HL-60 (cell line): ENCODE results near the gene OPN1SW.
A peak's percentile ranks its signal among the peaks of the same experiment; 100 is the strongest.

Experiments used
- DNase-seq, 2 experiments: peaks; one replicate each; pipeline ENCODE4 v3.0.0-alpha.2; 2010 to 2020; ENCODE audit warnings: low read depth in 1 of 2, low spot score in 1 of 2
- H3K27ac ChIP-seq: fragments of 250-450 bp; sonication (Bioruptor Pico); replicated peaks from 2 replicates; pipeline ENCODE4 v1.5.1; 2020; ENCODE audit warnings: mild to moderate bottlenecking, moderate library complexity
- H3K27me3 ChIP-seq: fragments of 250-450 bp; sonication (Bioruptor Pico); 2 replicates; pipeline ENCODE4 v1.5.1; 2021; ENCODE audit warnings: mild to moderate bottlenecking, moderate library complexity; ENCODE audit not compliant: insufficient read depth, poor library complexity, severe bottlenecking
- H3K4me3 ChIP-seq: replicated peaks from 2 replicates; pipeline ENCODE4 v1.5.1; 2011; ENCODE audit warnings: mild to moderate bottlenecking, control low read depth, low read length; ENCODE audit not compliant: insufficient read depth
- GABPA ChIP-seq: IDR thresholded peaks from 2 replicates; pipeline ENCODE4 v1.6.1; 2012; ENCODE audit warnings: low read depth
- POLR2AphosphoS5 ChIP-seq: IDR thresholded peaks from 2 replicates; pipeline ENCODE4 v1.6.1; 2012; ENCODE audit warnings: low read depth
- REST ChIP-seq: IDR thresholded peaks from 2 replicates; pipeline ENCODE4 v1.6.1; 2012; ENCODE audit warnings: low read depth; ENCODE audit not compliant: insufficient replicate concordance
- SPI1 ChIP-seq: IDR thresholded peaks from 2 replicates; pipeline ENCODE4 v1.6.1; 2012; ENCODE audit warnings: low read depth, mild to moderate bottlenecking, borderline replicate concordance
- TF ChIP-seq, protein P1 (sequence below): IDR thresholded peaks from one replicate; pipeline ENCODE4 v1.5.1; 2011; ENCODE audit warnings: low read length, control low read depth, inconsistent platforms; ENCODE audit not compliant: insufficient read depth

The OPN1SW gene

DNA sequence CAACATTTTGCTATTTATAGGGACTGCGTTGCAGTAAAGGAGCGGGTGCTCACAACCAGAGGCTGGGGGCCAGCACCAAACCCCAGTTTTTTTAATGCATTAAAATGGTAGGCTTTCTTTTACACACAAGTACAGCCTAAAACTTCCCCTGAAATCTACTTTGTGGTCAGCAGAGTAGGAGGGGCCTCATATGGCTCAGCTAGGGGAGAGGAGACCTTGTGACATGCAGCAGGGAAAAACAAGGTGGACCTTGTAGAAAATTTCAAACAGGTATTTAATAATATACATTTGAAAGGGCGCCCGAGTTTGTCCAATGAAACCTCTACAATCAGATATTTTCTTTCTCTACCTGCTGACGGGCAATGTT is 17.6 kb upstream of the OPN1SW start:
- no peak overlapping the region for H3K4me3 ChIP-seq
- H3K27ac ChIP-seq: no peak overlapping the region
- H3K27me3 ChIP-seq: peaks cover 16% of the 10 kb centered on the region
- TF ChIP-seq GABPA (no peak), REST (no peak), POLR2AphosphoS5 (no peak), SPI1 (no peak)
- TF ChIP-seq, protein P1, sequence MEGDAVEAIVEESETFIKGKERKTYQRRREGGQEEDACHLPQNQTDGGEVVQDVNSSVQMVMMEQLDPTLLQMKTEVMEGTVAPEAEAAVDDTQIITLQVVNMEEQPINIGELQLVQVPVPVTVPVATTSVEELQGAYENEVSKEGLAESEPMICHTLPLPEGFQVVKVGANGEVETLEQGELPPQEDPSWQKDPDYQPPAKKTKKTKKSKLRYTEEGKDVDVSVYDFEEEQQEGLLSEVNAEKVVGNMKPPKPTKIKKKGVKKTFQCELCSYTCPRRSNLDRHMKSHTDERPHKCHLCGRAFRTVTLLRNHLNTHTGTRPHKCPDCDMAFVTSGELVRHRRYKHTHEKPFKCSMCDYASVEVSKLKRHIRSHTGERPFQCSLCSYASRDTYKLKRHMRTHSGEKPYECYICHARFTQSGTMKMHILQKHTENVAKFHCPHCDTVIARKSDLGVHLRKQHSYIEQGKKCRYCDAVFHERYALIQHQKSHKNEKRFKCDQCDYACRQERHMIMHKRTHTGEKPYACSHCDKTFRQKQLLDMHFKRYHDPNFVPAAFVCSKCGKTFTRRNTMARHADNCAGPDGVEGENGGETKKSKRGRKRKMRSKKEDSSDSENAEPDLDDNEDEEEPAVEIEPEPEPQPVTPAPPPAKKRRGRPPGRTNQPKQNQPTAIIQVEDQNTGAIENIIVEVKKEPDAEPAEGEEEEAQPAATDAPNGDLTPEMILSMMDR: no peak
- DNase-seq: no peak

DNA sequence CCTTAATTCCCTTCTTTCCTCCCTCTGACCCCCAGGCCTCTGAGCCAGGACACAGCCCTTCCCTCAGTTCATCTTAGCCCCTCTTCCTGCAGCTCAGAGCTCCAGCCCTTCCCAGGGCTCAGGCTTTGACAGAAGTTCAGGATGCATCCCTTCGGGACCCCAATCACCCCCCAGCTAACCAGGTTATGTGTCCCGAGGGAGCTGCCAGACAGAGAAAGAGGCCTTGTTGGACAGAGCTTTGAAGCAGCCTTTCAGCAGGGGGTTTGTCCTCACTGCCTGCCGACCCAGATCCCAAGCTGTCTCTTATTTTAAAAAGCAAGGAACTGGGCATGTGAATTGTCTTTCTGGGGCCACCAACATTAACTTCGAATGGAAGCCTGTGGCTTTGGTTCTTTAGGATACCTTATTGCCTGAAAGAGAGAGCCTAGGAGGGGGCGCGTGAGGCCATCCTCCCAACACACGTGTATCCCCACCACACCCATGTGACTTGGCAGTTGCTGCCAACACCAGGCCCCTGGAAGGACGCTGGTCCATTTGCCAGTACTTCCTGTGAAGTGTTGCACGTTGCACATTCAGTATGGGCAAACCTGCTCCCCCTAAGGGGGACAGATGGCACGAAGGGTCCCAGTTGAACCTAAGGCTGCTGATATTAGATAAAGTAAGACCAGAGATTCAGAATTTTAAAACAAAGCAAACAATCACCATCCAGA is 17.0 kb upstream of the OPN1SW start:
- no peak for TF ChIP-seq SPI1
- TF ChIP-seq, protein P1: no peak
- no peak for TF ChIP-seq GABPA
- no peak for TF ChIP-seq POLR2AphosphoS5
- no peak for TF ChIP-seq REST
- no peak overlapping the region for H3K27ac ChIP-seq
- no peak overlapping the region for H3K4me3 ChIP-seq
- DNase-seq: no peak
- H3K27me3 ChIP-seq: peaks cover 16% of the 10 kb centered on the region

DNA sequence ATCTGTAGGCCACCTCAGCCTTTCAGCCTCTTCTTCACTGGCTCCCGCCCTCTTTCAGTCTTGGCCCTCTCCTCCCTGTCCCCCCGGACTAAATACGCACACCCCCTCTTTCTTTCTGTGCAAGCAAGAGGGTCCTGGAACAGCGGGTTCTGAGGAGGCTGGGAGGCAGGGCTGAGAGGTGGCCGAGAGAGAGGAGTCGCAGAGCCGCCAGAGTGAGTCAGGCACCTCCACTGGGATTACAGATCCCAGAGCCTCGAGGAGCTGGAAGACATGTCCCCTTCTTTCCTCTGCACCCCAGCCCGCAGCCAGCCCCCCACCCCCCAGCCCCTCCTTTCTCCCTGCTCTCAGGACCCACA is 16.4 kb upstream of the OPN1SW start:
- Histone ChIP-seq H3K27ac (no peak overlapping the region), H3K27me3 (peaks cover 16% of the 10 kb centered on the region), H3K4me3 (peak overlapping the region; percentile 82)
- no peak for DNase-seq
- no peak for TF ChIP-seq GABPA
- TF ChIP-seq, protein P1: no peak
- TF ChIP-seq REST: no peak
- TF ChIP-seq SPI1: no peak
- no peak for TF ChIP-seq POLR2AphosphoS5
